Melanocyte of skin (primary cell): Measurements from ENCODE around the gene TMED5. TPM values are rescaled to one million over a fixed set of nuclear protein-coding genes. Genes with fewer than 3 reads are reported as not detected.

Source experiments
- small RNA-seq, 2 donors: library from RNA; depleted of rRNA; stranded (forward); fragments of <200 nt; gene quantifications; one replicate each; pipeline ENCODE3, GENCODE V24; 2012
- total RNA-seq, 2 donors: library from RNA; depleted of rRNA; stranded (reverse); fragments of >200 nt; gene quantifications; 2 replicates each; pipeline ENCODE4 v1.2.3, GENCODE V29; 2012

The TMED5 gene
- 10 to 100 TPM; 62.3 to 69.6 TPM for total RNA-seq

GRCh38 chr1:93179886-93180722 lies at the start of gene TMED5:
TSS of gene TMED5 (minus strand) at chr1:93180413. CDS start at chr1:93180242, 171 bp downstream.

GRCh38 chr1:93180723-93181613 lies 755 bp upstream of the TMED5 start, which contains the start of gene CCDC18:
TSS of gene CCDC18 (plus strand) at chr1:93180724. CDS start at chr1:93183362, 2,638 bp downstream.

Small RNAs within 50 kb of the gene (small RNA-seq; reads per million reads assigned to genes)
- gene AC126124.1: 0 reads per million in 2 donors

Other genes with a start within 250 kb of the TMED5 start
- gene DIPK1A, start 219.0 kb downstream of the TMED5 start, total RNA-seq: 10 to 100 TPM; 19.0 to 30.6 TPM
- gene MTF2, start 101.1 kb downstream of the TMED5 start, total RNA-seq: 10 to 100 TPM; 12.4 to 26.6 TPM
- gene CCDC18, start 311 bp upstream of the TMED5 start, total RNA-seq: 1 to 10 TPM; 4.5 to 9.7 TPM
- gene DR1, start 165.5 kb upstream of the TMED5 start, total RNA-seq: 10 to 100 TPM; 23.4 to 40.3 TPM